Measurements from ENCODE around the gene ALS2CL.
A peak's percentile ranks its signal among the peaks of the same experiment; 100 is the strongest.

ALS2CL gene

DNA sequence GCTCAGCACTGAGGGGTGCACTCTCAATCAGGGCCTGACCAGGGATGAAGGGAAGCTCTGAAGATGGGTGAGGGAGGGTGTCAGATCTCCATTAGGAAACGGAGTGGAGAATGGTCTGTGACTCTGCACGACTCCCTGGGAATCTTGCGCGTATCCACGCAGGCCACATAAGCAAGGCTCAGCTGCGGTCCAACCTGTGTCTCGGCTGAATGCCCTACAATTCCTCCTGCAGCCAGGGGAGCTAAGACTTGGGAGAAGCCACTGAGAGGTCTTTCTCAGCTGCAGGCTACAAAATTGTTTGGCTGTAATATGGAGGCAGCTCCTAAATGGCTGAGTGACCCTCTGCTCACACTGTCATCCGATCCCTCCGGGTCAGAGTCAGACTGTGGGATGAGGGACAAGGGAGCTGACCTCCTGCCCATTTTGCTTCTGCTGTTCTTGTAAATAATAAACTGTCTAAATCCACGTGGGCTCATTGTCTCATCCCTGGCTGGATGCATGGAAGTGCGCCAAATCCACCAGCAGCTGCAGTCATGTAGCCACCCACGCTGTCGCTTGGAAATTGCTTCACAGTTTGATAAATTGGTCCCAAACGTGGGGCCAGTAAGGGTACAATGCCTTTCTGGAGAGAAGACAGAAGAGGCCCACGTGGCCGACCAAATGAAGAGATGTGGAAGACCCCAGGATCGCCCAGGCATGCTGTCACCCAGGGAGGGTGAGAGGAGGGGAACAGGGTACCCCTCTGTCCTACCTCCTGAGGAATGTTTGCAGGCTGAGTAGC, 30.5 kb downstream of the ALS2CL start:
- no peak for TF ChIP-seq CTCF (conservative IDR thresholded peaks at IDR 0.05; ENCODE audit: low read depth, low read length)
- H3K4me3 ChIP-seq (ENCODE audit: low read length): no peak overlapping the region
- DNase-seq (ENCODE audit: low read depth): no peak

DNA sequence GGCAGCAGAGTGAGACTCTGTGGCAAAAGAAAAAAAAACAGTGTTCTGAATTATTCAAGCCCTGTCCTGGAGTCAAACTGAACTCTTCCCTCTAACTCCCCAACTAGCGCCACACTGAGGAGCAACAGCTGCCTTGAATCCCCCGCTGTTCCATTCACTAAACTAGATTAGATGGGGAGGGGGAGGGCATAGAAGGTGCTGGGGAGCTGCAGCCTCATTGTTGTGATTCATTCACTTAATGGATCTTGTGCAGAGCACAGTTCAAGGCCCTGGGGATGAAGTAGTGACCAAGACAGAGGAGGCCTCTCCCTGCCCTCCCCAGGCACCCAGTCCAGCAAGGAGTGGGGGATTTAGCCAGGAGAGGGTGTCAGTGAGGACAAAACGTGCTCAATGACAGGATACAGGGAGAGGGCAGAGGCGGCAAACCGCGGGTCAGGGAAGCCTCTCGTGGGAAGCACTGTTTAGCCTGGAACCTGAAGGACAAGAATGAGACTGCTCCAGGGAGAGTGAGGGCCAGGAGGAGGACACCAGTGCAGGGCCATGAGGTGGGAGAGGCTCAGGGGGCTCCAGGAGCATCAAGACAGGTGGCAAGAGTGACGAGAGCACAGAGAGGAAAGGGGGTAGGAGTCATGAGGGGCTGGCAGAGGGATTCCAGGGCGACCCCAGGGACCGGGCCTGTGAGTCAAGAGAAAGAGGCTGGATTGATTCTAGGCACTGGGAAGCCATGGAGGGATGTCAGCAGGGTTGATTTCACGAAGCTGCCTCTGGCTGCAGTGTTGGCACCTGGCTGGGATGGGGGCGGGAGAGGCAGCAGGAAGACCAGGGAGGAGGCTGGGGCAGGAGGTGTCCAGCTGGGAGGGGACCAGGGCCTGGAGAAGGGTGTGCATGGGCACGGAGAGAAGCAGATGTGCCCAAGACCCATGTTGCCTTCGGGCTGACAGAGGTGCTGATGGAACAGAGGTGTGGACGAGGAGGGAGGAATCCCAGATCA, 31.4 kb downstream of the ALS2CL start:
- TF ChIP-seq CTCF (conservative IDR thresholded peaks at IDR 0.05; ENCODE audit: low read depth, low read length): no peak
- no peak for DNase-seq (ENCODE audit: low read depth)
- H3K4me3 ChIP-seq (ENCODE audit: low read length): no peak overlapping the region

GRCh38 chr3:46660543-46661523, 32.6 kb downstream of the ALS2CL start:
- TF ChIP-seq CTCF (conservative IDR thresholded peaks at IDR 0.05; ENCODE audit: low read depth, low read length): peak; percentile 19
- no peak overlapping the region for H3K4me3 ChIP-seq (ENCODE audit: low read length)
- no peak for DNase-seq (ENCODE audit: low read depth)

GRCh38 chr3:46660003-46660402, 33.5 kb downstream of the ALS2CL start:
- no peak for TF ChIP-seq CTCF (conservative IDR thresholded peaks at IDR 0.05; ENCODE audit: low read depth, low read length)
- no peak overlapping the region for H3K4me3 ChIP-seq (ENCODE audit: low read length)
- no peak for DNase-seq (ENCODE audit: low read depth)

- DNase-seq (ENCODE audit: low read depth): no peak
- H3K4me3 ChIP-seq (ENCODE audit: low read length): no peak overlapping the region
- no peak for TF ChIP-seq CTCF (conservative IDR thresholded peaks at IDR 0.05; ENCODE audit: low read depth, low read length)
Observed at GRCh38 chr3:46659285-46659684, 34.2 kb downstream of the ALS2CL start.

- no peak for DNase-seq (ENCODE audit: low read depth)
- TF ChIP-seq CTCF (conservative IDR thresholded peaks at IDR 0.05; ENCODE audit: low read depth, low read length): no peak
- H3K4me3 ChIP-seq (ENCODE audit: low read length): no peak overlapping the region
Observed at GRCh38 chr3:46656778-46657556, 36.5 kb downstream of the ALS2CL start.
